K562 (cell line): ENCODE results near the gene DIP2B. TPM values are rescaled to one million over a fixed set of nuclear protein-coding genes. Genes with fewer than 3 reads are reported as not detected.

Experiments
- CHD2 ChIP-seq: IDR thresholded peaks from 2 replicates; pipeline ENCODE4 v1.6.1; 2011; ENCODE audit warnings: low read depth, low read length
- GATAD2A ChIP-seq: fragments of 450-650 bp; IDR thresholded peaks from 2 replicates; pipeline ENCODE4 v1.6.1; 2017
- HEY1 ChIP-seq: fragments of 250-450 bp; sonication (Bioruptor Pico); IDR thresholded peaks from 2 replicates; pipeline ENCODE4 v1.5.0; 2020; ENCODE audit warnings: mild to moderate bottlenecking, moderate library complexity, borderline replicate concordance
- JUN ChIP-seq, 2 experiments: sonication (generic) in 1 of 2; formaldehyde crosslinking in 1 of 2; IDR thresholded peaks; 2 replicates each; pipeline versions ENCODE4 v1.6.1 to v1.8.0; 2012 to 2022; ENCODE audit warnings: borderline replicate concordance in 2 of 2, mild to moderate bottlenecking in 2 of 2, improper control_type of control experiment in 1 of 2, low read depth in 1 of 2, low read length in 1 of 2, missing genetic modification reagents in 1 of 2
- MCM3 ChIP-seq: fragments of 450-650 bp; IDR thresholded peaks from 2 replicates; pipeline ENCODE4 v1.6.1; 2016
- MXI1 ChIP-seq: IDR thresholded peaks from 2 replicates; pipeline ENCODE4 v1.6.1; 2011; ENCODE audit warnings: low read depth, mild to moderate bottlenecking, improper control_type of control experiment, low read length
- NFE2 ChIP-seq: IDR thresholded peaks from 2 replicates; pipeline ENCODE4 v1.6.1; 2014; ENCODE audit warnings: antibody characterized with exemption, low read depth
- NFIX ChIP-seq: fragments of 250-450 bp; sonication (Bioruptor Pico); IDR thresholded peaks from 2 replicates; pipeline ENCODE4 v1.4.0; 2020; ENCODE audit warnings: low read depth, mild to moderate bottlenecking, moderate library complexity
- RUNX1 ChIP-seq: sonication (generic); IDR thresholded peaks from 2 replicates; pipeline ENCODE4 v1.6.1; 2016; ENCODE audit warnings: antibody characterized with exemption, low read depth
- SPI1 ChIP-seq: IDR thresholded peaks from 2 replicates; pipeline ENCODE4 v1.6.1; 2011; ENCODE audit warnings: low read depth, low read length, control low read depth, borderline replicate concordance
- TSC22D4 ChIP-seq: fragments of 450-650 bp; IDR thresholded peaks from 2 replicates; pipeline ENCODE4 v1.6.1; 2016; ENCODE audit warnings: missing genetic modification characterization, missing biosample characterization, control low read depth
- VEZF1 ChIP-seq: fragments of 200-800 bp; sonication (Bioruptor generic); IDR thresholded peaks from 2 replicates; pipeline ENCODE4 v1.6.1; 2017; ENCODE audit warnings: missing genetic modification characterization, missing compliant biosample characterization
- ZNF24 ChIP-seq: fragments of 450-650 bp; IDR thresholded peaks from 2 replicates; pipeline ENCODE4 v1.6.1; 2016
- ZNF518B ChIP-seq: fragments of 250-450 bp; sonication (Bioruptor Pico); IDR thresholded peaks from 2 replicates; pipeline ENCODE4 v1.5.0; 2021; ENCODE audit warnings: mild to moderate bottlenecking, moderate library complexity
- polyA plus RNA-seq, 8 experiments: library from polyadenylated mRNA; depleted of rRNA in 4 of 8; stranded (reverse) in 5 of 8; unstranded in 3 of 8; fragments of >200 nt; fragmentation: Nextera tagmentation in 2 of 8; fragmentation: Illumina TruSeq in 1 of 8; extraction: Ambion mirVana in 2 of 8; extraction: Trizol in 1 of 8; gene quantifications; 2 replicates each; pipeline versions ENCODE4 v1.2.1 to v1.2.3, GENCODE V29; 2011 to 2014; ENCODE audit warnings: inconsistent platforms in 1 of 8, missing spikeins in 1 of 8
- total RNA-seq, 7 experiments: library from RNA; depleted of rRNA in 6 of 7; stranded (reverse); fragments of >200 nt in 6 of 7; fragmentation: Illumina TruSeq in 2 of 7; extraction: Trizol in 2 of 7; gene quantifications; 2 replicates each; pipeline versions ENCODE4 v1.2.1 to v1.2.3, GENCODE V29; 2011 to 2021; ENCODE audit warnings: low replicate concordance in 1 of 7

DIP2B gene
- total and polyA plus RNA-seq, 9 of the 15 experiments (the other 6 are each of a cell fraction or from before 2014, with no cell fraction given) = 4.6 to 26.1 (median 18.8) TPM

GRCh38 chr12:50538182-50538581 is 33.4 kb downstream of the DIP2B start (continued):
- no peak for TF ChIP-seq ZNF518B (CRISPR knock-in tag)
- TF ChIP-seq MCM3 = no peak
- TF ChIP-seq CHD2 = no peak
- peak; percentile 53; the same call in 1 of the 2 replicates for TF ChIP-seq ZNF24
- no peak for TF ChIP-seq RUNX1
- TF ChIP-seq NFE2 = no peak
- TF ChIP-seq SPI1 = peak; percentile 31; the same call in 1 of the 2 replicates
- TF ChIP-seq HEY1 (CRISPR knock-in tag) = no peak
- no peak for TF ChIP-seq NFIX
- TF ChIP-seq MXI1 = no peak
- TF ChIP-seq TSC22D4 (tag) = no peak
- TF ChIP-seq JUN (IDR thresholded peaks at IDR 0.05; ENCODE audit: borderline replicate concordance, low read depth, low read length) = no peak
- no peak for TF ChIP-seq JUN (CRISPR knock-in tag; IDR thresholded peaks at IDR 0.05; ENCODE audit: borderline replicate concordance)
- TF ChIP-seq GATAD2A = no peak
- no peak for TF ChIP-seq VEZF1
- TF ChIP-seq, all 486 proteins: peak for 3
